Adrenal gland (tissue), 5 donors: ENCODE measurements around the gene PAEP.

Experiments
- CTCF ChIP-seq, 6 experiments: fragments of 450-650 bp in 4 of 6; fragments of 200-600 bp in 2 of 6; sonication (generic) in 1 of 6; IDR thresholded peaks; 1 replicate in 5 of 6; 2 replicates in 1 of 6; pipeline versions ENCODE4 v1.5.1 to v1.8.0; 2016 to 2021; ENCODE audit warnings: antibody characterized with exemption in 6 of 6, mild to moderate bottlenecking in 2 of 6, moderate library complexity in 1 of 6
- POLR2A ChIP-seq, 2 donors: fragments of 450-650 bp; IDR thresholded peaks; one replicate each; pipeline ENCODE4 v1.6.1; 2017; ENCODE audit warnings: antibody characterized with exemption in 2 of 2, mild to moderate bottlenecking in 2 of 2, moderate library complexity in 1 of 2
- donor health status: DM: no; HTN: no; CAD: no.

GRCh38 chr9:135561391-135562234 lies at the start of gene PAEP:
- TF ChIP-seq CTCF (IDR thresholded peaks at IDR 0.05) (no peak), POLR2A (IDR thresholded peaks at IDR 0.05) (no peak)
